GOT3 (cell line): ENCODE data around the gene UST.
"Not testable (repeated sequence)": the region's sequence is repeated elsewhere in the genome, so short reads cannot be mapped to it uniquely, and the experiment has no call there.

ENCODE experiments used
- DNase-seq: peaks from one replicate; lab custom pipeline; 2025; ENCODE audit warnings: mixed read lengths; lab: John Stamatoyannopoulos, UW

UST gene

DNA sequence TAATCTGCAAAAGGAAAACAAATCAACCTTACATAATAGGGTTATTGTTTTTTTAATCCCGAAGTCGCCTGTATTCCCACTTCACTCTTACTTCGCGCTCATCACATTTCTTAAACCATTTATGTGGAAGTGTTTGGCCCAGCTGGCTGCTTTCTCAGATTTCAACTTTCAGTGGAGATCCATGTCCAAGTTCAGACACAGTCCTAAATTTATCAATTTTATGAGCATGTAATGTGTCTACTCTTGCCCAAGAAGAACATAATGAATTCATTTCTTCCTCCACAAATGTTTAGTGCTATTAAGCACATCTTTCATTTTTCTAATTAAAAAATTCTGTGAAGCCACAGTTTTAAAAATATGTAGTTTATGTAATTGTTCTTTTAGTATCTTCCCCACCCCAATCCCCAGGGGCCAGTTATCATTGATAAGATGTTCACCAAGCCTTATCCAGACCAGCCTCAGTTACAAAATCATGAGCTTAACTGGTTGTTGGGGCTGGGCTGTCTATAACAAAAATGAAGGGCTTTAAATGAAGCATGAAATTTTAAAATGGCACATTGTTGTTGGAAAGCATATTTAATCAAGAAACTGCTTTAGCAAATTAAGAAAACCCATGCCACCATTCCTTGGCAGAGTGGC lies 151.7 kb downstream of the UST start:
- DNase-seq: no peak

DNA sequence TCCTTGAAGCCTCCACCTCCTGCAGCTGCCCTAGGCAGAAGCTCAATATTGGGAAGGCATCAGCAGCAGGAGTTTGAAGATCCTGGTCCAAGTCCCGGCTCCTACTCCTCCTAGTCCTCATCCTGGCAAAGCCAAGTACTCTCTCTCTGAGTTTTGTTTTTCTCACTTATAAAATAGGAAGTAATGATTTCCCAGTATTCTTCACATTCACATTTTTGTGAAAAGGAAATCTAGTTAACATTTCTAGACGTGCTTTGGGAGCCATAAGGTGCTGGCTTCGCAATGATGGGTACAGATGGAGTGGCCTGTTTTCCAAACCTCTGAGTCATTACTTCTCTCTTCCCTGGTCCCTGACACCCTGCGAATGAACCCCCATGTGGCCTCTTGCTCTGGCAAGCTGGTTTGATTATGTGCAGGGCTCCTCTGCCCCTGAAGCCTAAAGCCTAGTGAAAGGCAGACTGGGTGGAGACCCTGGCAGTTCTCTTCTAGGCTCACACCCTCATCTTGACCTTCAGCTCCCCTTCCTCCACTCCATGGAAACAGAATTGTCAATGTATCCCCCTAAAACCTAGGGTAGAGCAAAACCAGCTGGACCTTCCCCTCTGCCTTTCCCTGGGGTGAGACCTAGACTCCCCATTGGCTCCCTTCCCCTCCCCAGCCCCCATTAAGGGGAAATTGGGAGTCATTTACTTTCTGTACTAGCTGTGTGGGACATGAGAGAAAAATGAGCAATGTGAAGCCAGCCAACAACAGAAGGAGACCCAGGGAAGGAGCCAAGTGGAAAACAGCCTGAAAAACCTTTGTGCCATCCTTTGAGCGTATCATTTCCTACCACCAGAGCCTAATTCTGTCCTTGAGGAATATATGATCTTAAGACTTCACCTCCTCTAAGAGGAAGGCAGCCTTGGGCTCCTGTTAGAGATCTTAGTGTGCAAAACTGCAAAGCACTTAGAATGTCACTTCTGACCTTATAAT lies 158.4 kb downstream of the UST start:
- DNase-seq: no peak

DNA sequence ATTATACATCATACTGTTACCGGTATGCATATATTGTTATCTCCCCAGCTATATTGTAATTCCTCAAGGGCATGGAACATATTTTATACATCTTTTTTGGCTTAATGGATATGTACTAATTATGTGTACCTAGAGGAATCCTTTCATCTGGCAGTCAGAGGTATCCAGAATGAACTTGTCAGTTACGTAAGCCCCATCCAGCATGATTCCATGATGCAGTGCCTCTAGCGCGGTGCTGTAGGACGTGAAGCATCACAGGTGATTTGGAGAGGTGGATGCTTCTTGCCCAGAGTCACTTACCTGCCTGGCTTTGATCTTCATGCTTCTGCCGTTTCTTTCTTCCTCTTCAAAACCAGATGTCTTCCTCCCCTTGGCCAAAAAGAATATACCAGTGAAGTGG lies 159.1 kb downstream of the UST start:
- no peak for DNase-seq

DNA sequence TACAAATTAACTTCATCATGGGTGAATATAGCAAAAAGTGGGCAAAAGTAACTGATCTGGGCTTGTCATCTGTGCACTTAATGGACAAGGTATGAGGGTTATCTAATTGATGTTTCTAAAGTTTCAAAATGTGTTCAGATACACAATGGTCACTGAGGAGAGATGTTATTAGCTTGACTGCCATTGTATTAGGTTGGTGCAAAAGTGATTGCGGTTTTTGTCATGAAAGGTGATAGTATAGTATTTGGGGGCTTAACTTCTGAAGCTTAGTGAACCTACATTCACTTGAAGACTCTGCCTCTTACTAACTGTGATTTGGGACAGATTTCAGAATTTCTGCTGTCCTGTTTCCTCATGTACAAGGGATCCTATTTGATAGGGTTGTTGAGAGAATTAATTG lies 159.6 kb downstream of the UST start:
- no peak for DNase-seq

DNA sequence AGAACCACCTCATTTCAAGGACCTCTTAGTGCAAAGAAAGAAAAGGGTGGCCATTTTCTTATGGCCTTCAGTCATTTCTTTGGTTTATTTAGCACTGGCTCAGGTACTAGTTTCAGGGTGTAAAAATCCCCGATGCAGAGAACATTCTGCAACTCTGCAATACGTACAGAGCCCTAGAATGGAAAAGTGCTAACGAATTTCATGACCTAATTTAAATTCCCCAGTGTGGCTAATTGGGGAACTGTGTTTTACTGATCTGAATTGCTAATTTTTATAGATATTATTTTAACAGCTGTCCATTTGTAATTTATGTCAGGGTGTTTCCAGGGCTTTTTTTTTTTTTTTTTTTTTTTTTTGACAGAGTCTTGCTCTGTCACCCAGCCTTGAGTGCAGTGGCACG lies 160.7 kb downstream of the UST start:
- DNase-seq: no peak

DNA sequence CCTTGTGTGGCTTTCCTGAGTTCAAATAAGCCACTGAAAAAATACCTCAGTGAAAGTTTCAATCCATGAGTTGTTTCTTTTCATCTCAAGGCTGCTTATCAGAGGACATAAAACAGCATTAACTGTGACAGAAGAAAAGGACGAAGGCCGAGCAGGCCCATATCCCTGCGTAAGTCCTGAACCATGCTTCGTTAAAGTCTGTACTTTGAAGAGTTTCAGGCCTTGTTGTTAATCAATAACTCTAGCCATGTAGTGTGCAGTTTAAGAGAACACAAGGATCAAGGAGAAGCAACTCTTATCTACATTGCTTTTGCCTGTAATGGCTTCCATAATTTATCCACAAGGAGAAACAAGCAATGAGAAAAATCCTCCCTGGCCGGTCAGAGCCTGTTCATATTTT lies 165.4 kb downstream of the UST start:
- no peak for DNase-seq

DNA sequence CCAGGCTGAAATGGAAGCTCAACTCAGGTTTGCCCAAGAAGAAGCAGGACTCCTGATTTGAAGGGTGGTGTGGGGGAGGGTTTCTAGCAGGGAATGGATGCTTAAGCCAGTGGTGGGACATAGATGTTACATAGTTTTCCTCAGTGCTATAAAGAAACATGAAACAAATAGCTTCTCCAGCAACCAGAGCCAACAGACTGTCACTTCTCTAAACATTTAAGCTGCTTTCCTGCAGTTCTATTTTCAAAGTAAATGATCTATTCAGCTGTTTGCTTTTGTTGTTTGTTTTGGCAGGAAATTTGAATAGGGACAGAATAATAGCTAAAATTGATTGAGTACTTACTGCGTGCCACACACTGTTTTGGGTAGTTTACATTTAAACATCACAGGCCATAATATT lies 169.0 kb downstream of the UST start:
- DNase-seq: no peak

DNA sequence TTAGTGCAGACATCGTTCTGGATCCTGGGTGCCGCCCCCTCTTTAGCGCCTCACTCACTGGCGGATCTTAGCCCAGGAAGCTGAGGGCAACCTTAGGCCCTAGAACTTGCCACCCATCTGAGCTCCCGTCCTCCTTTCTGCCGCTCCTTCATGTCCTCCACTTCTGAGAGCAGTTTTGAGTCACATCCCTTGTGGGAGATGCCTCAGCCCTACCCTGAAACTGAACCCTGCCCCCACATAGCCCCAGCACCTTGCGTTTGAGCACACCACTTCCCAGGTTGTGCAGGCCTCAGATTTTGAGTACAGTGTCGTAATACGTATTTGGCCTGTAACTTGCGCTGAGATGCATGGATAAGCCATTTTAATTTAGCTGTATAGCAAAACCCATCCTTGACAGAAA lies 169.7 kb downstream of the UST start:
- not testable (repeated sequence) for DNase-seq

DNA sequence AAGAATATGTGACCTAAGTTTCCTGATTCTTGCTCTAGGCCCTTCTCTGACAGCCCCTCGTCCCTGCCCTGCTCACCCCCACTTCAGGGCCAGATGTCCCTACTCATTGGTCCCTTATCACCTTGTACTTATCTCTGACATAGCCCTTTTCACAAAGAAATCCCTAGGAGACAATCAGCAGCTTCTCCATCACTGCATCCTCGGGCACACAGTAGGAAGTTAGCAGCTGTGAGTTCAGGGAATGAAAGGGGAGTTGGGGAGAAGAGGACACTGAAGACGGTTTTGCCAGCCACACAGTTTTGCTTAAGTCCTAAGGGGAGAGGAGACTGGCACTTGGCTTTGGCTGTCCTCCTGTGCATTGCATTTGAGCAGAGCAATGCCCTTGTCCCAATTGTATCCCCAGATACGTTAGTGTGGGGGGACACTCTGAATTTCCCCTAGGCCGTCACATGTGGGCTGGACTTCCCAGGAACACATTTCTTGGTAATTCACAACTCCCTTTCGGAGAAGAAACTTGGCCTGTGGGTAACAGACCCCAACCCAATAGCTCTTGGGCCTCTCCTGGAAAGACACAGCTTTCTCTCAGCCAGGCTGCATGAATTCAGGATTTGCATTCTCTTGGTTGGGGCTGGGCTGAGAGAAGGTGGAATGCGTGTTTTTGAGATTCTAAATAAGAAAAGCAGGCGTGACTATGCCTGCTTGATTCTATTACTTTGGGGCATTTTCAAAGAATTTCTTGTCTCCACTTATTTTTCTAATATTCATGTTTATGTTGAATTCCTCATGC lies 177.6 kb downstream of the UST start:
- DNase-seq: no peak

DNA sequence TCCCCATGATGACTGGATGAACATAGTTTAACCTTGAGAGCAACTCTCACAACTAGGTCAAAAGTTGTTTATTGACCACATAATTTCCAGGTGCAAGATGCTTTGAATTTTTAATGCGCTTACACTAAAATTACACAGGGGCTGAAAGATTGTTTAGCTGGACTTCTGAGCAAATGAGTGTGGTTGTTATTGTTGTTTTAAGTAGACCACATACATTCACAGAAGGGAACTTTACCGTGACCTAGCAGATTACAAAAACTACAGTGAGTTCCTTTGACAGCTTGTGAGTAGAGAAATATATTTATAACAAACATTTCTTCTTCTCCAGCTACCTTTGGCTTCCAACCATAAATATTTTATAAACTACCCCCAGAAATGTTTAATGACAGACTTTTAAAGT lies 178.9 kb downstream of the UST start:
- no peak for DNase-seq

DNA sequence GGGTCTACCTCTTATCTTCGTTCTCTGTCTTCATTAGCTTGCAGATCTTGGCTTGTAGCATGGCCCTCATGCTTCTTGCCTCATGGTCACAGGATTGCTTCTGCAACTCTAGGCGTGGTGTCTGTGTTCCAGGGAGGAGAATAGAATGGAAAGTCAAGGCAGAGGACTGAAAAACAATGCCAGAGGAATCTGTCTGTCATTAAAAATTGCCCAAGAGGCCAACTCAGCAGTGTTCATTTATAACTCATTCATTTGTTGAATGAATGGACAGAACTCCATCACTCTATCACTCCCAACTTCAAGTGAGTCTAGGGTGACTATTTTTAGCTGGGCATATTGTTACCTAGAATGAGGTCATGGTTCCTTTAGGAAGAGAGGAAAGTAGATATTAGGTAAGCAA lies 179.6 kb downstream of the UST start:
- DNase-seq: no peak

DNA sequence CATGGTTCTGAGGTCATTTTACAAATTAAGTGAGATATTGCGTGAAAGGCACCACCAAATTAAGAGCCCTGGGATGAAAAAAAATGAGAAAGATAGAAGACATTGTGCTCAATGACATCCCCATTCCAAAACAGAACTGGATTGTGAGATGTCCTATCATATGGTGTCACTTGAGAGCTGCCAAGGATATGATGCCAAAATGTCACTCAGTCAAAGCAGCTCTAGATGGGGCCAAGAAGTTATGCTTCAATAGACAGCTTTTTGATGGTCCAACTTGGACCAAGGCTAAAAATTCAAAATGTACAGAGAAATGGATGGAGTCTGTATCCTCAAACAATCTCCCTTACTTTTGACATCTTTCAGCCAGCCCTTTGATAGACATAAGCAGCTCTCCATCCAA lies 180.8 kb downstream of the UST start:
- DNase-seq: no peak

DNA sequence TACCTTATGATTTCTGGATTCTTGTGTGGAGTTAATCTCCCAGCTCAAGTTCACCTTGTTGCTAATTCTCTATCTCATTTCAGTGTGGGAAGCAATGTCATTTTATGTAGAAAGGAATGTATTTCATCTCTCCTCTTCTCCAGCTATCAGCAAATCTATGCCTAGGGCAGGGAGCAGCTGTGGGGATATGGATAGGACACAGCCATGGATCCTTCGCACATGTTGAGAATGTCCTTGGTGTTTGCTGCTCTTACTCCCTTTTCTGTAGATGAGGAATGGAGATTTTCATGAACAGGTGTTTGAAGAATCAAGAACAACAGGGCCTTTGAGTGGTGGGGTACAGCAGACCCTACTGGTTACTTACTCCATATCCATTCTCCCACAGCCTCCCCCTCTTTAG lies 182.0 kb downstream of the UST start:
- DNase-seq: no peak

DNA sequence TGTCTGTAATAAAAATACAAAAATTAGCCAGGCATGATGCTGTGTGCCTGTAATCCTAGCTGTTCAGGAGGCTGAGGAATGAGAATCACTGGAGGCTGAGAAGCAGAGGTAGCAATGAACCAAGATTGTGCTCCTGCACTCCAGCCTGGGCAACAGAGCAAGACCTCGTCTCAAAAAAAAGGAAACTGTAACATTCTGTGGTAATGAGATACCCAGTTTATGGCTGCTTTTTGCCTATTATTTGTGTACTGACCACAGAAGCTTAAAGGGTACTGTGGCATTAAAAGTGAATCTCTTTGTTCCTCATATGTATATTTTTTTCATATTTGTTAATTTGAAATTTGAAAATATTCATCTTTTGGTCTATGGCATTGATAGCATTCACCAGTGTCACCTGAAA lies 185.4 kb downstream of the UST start:
- DNase-seq: no peak

DNA sequence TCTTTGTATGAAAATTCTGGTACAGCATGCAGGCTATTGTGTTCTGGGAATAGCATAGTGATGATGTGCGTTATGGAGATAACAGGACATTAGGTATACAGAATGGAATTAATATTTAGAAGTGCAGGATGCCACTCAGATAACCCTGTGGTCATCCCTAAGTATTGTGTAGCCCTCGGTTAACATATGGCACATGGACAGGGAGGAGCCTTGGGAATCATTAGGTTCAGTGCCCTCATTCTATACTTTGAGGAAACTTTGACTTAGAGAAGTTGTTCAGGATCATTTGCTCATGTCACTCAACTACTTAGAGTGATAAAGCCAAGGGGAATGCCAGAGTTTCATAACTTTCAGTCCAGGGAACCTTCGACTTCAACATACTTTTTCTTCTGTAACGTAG lies 185.9 kb downstream of the UST start:
- no peak for DNase-seq

DNA sequence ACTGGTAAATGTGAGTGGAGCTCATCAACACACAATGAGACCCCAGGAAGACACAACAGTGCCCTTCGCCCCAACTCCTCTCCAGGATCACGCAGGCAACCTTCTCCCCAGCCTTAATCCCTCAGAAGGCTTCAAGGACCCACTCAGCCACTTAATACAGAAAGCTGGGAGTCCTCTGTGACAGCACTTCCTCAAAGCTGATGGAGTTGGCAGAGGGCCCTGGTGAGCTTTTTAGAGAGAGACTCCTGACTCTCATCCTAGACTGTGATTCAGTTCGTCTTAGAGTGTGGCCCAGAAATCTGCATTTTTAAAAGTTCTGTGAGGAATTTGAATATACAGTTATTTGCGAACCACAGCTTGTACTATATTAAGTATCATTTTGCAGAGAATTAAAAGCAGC lies 187.7 kb downstream of the UST start:
- DNase-seq: no peak

DNA sequence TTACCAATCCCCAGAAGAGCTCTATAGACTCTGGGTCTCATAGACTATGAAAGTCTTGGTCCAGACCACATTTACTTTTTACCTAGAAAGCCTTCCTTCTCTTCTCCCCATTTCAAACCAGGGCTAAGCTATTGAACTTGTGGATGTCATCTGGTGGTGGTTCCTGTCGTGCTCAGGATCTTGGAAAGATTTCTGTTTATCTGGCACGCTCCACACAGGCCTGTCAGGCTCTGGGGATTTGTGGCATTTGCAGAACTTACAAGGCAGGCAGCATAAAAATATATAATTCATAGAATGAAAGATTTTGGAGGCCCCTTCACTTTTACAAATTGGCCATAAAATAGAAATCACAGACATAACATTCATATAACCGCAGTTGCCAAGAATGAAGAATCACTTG lies 188.1 kb downstream of the UST start:
- DNase-seq: no peak

DNA sequence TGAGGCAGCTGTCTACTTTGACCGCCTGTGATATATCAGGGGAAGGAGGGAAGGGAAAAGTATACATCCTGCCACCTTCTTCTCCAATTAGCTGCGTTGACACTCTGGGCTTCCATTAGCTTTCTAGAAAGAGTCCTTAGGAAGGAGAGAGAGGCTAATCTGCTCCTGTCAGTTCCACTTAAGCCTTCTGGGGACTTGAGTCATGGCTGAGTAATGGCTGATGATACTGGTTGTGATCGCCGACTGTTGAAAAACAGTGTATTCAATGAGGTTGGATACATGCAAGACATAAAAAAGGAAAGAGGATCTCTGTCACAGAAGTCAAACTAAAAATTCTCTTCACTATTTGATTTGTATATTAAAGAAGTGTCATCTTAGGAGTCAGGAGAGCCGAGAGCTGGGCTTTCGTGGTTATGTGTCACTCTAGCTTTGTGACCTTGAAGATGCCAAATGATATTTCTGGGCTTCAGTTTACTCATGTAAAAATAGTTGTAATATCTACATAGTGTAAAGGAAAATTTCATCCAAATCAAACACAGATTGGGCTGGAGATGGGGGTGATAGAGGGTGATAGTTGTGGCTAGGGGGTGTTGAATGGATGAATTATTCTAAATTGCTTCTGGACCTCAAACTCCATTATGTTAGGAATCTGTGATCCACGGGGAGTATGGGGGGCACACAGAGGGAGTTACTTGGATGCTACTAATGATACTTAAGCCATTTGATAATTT lies 189.0 kb downstream of the UST start:
- no peak for DNase-seq

DNA sequence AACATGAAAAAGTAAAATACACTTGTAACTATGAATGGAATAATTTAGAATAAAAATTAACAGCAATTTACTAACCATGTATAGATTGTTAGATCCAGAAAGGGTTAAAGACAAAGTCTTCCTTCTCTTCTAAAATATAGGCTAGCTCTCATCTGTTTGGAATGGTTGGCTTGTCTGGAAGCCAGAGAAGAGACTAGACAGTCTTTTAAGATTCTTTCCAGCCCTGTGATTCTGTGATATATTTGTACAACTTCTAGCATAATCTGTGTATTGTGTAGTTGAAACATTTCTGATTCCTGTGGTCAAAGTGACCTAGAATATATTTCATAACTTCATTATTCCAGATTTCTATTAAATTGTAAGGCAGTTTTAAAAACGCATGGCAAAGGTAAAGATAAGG lies 196.6 kb downstream of the UST start:
- no peak for DNase-seq

DNA sequence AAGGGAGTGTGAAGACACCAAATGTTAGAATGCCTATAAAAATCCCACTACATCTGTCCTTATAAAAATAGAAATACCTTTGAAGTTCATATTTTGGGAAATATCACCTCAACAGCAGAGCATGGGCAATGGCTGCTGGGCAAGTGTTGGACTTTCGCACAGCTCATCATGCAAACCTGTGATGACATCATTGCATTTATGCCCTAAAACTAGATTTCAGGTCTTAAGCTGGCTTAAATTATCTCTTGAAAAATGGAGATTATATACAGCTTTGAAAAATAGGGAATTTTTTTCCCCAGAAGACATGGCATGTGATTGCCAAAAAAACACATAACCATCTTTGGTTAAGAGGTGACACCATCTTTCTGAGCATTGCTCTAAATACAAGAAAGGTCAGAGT lies 197.8 kb downstream of the UST start:
- no peak for DNase-seq

DNA sequence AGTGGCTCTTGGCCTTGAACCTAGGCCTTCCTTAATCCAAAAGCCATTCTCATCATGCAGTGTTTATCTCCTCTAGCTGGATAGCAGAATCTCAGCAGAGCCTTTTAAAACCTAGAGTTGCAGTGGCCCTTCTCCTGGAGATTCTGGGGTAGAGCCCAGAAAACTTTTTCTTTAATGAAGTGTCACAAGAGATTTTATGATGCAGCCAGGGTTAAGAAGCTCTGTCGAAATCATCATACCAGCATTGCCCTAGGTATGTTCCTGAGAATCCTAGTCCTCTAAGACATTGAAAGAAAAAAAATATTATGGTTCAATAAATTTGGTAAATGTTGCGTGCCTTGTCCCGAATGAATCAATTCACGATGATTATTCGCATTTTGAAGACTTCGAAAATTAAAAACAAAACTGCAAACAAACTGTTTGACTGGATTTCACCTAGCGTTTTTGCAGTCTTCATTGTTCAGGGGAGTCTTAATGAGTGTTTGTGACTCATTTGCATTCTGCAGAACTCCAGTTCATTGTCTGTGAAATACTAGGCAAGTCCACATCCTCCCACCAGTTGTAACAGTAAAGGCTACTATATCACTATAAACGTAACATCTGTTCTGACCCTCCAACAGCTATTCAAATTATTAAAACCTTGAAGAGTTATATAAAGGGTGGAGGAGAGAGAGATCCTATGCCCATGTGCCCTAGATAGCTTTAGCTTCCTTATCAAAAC lies 198.6 kb downstream of the UST start:
- no peak for DNase-seq
